Activated CD4-positive, alpha-beta T cell treated with anti-CD3 and anti-CD28 coated beads, Interleukin-2, amount 50 U/mL, for 1 hour (primary cell): ENCODE data around the gene ZBTB7C.

Experiments
- DNase-seq: peaks from one replicate; pipeline ENCODE4 v3.0.0-alpha.2; 2020

The ZBTB7C gene

GRCh38 chr18:48385596-48385995 is 23.6 kb downstream of the ZBTB7C start:
- DNase-seq: no peak

- no peak for DNase-seq
Measured at GRCh38 chr18:48376934-48377333, 32.2 kb downstream of the ZBTB7C start.

GRCh38 chr18:48376406-48376805 is 32.8 kb downstream of the ZBTB7C start:
- DNase-seq: no peak

- no peak for DNase-seq
Measured at GRCh38 chr18:48375150-48375800, 33.9 kb downstream of the ZBTB7C start.

- DNase-seq: no peak
Measured at GRCh38 chr18:48374423-48375149, 34.6 kb downstream of the ZBTB7C start.

- no peak for DNase-seq
Measured at GRCh38 chr18:48371854-48372602, 37.2 kb downstream of the ZBTB7C start.

GRCh38 chr18:48367557-48367956 is 41.6 kb downstream of the ZBTB7C start:
- no peak for DNase-seq

GRCh38 chr18:48365965-48366364 is 43.2 kb downstream of the ZBTB7C start:
- no peak for DNase-seq

- no peak for DNase-seq
Measured at GRCh38 chr18:48364146-48364545, 45.0 kb downstream of the ZBTB7C start.

GRCh38 chr18:48363175-48363574 is 46.0 kb downstream of the ZBTB7C start:
- no peak for DNase-seq

- no peak for DNase-seq
Measured at GRCh38 chr18:48361801-48362200, 47.4 kb downstream of the ZBTB7C start.

- no peak for DNase-seq
Measured at GRCh38 chr18:48360376-48361021, 48.7 kb downstream of the ZBTB7C start.

GRCh38 chr18:48359626-48360025 is 49.6 kb downstream of the ZBTB7C start:
- DNase-seq: no peak

- DNase-seq: no peak
Measured at GRCh38 chr18:48358868-48359267, 50.3 kb downstream of the ZBTB7C start.

GRCh38 chr18:48356909-48357631 is 52.1 kb downstream of the ZBTB7C start:
- no peak for DNase-seq

GRCh38 chr18:48356151-48356745 is 52.9 kb downstream of the ZBTB7C start:
- no peak for DNase-seq

- no peak for DNase-seq
Measured at GRCh38 chr18:48355276-48356115, 53.7 kb downstream of the ZBTB7C start.

- no peak for DNase-seq
Measured at GRCh38 chr18:48354746-48355260, 54.4 kb downstream of the ZBTB7C start.

GRCh38 chr18:48352051-48352755 is 57.0 kb downstream of the ZBTB7C start:
- DNase-seq: no peak
